ENCODE results near the gene KLHL30.
"Not testable (repeated sequence)": the region's sequence is repeated elsewhere in the genome, so short reads cannot be mapped to it uniquely, and the experiment has no call there.

The KLHL30 gene

DNA sequence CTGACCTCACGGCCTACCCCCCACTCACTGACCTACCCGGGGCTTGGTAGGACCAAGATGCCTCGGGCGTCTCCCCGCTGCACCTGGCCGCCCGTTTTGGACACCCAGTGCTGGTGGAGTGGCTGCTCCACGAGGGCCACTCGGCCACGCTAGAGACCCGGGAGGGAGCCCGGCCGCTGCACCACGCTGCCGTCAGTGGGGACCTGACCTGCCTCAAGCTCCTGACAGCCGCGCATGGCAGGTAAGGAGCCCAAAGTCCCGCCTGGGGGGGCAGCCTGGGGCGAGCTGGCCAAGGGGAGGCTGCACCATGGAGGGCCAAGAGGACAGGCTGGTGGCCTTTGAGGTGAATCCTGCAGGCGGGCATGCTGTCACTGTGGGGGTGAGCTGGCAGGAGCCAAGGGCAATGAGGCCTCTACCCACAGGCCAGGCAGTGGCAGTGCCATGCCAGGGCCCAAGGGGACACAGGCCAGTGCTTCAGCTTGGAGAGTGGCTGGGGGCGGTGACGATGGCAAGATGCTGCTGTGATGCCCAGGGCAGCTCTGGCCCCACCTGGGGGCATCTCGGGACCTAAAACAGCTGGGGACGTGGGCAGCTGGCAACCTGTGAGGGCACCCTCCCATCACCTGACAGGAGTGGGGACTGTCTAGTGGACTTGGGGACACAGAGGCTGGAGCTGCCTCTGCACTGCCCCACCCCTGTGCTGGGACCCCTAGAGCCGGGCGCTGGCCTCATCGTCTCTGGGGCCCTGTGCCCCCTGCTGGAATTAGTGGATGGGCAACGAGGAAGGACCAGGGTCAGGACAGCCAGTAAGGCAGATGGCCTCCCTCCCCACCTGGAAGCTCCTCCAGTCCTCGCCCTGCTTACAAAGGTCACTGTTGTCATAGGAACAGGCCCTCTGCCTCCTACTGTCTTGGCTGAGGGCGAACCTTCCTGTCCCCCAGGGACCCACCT lies 36.3 kb upstream of the KLHL30 start:
- DNase-seq, result no peak

DNA sequence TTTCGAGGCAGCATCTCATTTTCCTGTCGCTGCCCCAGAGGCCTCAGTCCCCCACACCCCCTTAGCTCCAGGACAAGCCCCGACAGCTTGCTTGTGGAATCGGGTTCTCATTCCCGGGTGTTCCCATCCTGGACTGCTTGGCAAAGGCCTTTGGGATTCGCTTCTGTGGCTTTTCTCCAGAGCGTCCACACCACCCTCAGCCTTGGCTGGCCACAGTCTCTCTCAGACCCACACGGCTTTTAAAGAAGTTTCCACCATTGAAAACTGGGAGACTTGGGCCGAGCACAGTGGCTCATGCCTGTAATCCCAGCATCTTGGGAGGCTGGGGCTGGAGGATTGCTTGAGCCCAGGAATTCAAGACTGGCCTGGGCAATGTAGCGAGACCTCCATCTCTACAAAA lies 35.6 kb upstream of the KLHL30 start:
- no peak for DNase-seq

DNA sequence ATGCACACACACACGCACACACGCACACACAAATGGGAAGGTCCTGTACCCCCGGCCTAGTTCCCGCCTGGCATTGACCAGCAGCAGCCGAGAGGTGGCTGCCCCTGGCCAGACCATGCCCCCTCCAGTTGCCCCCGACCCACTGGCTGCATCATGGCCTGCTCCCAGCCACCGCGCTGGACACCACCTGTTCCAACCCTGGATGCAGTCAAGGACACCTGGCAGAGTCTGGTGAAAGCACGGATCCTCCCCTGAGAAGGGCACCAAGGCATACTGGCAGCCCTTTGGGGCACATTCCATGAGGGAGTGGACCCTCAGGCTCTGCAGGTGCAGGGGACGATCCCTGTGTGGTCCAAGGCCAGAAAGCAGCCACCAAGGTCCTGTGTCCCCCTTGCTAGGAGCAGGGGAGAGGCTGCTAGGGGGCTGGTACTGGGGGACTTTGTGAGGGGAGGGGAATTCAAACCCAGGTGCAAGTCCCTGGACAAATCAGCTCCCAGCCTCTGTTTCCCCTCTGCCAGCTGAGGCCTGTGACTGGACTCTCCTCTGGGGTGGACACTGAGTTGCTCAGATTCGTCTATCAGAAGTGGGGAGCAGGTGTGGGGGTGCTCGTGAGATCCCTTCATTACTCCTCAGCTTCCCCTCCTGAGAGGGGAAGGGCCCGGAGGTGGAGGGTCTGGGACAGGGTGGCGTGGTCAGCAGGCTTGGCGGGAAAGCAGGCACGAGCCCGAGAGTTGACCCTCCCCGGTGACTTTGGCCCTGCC lies 34.8 kb upstream of the KLHL30 start:
- DNase-seq, result no peak

DNA sequence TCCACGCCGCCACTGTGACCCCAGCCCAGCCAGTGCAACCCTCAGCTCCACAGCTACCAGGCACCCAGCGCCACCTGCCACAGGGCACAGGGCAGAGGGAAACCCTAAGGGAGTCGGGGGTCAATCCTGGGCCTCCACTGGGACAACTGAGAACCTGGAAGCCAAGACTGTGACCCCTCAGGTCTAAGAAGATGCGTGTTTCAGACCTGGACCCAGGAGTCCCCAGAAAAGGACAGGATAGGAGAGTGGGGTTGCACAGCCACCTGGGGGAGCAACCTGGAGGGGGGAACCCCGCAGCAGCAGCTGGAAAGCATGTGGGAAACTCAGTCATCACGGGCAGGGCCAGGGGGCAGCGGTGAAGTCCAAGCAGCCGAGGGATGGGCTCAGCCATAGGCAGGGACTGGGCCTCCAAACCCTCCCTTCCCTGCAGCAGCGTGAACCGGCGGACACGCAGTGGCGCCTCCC lies 34.2 kb upstream of the KLHL30 start:
- DNase-seq, result no peak

DNA sequence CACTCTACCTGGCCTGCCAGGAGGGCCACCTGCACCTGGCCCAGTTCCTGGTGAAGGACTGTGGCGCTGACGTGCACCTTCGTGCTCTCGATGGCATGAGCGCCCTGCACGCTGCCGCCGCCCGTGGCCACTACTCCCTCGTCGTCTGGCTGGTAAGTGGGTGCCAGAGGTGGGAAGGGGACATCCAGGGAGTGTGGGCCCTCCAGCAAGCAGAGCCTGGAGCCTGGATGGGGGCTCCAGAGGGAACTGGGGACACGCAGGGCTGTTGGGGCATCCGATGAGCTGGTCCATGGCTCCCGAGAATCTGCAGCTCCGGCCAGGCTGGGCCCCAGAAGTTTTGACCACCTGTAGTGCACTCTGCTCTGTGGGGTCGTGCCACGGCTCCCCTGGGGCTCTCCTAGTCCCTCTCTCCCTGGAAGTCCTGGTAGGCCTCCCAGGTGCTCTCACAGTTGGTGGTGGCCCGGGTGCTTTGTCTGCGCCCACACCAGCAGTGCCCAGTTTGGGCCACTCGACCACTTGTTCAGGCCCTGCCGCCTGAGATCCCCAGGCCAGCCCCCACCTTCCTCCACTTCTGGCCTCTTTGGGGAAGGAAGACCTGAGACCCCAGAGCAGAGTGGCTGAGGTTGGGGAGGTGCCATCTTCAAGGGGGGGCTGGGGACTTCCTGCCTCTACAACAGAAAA lies 33.6 kb upstream of the KLHL30 start:
- no peak for DNase-seq

DNA sequence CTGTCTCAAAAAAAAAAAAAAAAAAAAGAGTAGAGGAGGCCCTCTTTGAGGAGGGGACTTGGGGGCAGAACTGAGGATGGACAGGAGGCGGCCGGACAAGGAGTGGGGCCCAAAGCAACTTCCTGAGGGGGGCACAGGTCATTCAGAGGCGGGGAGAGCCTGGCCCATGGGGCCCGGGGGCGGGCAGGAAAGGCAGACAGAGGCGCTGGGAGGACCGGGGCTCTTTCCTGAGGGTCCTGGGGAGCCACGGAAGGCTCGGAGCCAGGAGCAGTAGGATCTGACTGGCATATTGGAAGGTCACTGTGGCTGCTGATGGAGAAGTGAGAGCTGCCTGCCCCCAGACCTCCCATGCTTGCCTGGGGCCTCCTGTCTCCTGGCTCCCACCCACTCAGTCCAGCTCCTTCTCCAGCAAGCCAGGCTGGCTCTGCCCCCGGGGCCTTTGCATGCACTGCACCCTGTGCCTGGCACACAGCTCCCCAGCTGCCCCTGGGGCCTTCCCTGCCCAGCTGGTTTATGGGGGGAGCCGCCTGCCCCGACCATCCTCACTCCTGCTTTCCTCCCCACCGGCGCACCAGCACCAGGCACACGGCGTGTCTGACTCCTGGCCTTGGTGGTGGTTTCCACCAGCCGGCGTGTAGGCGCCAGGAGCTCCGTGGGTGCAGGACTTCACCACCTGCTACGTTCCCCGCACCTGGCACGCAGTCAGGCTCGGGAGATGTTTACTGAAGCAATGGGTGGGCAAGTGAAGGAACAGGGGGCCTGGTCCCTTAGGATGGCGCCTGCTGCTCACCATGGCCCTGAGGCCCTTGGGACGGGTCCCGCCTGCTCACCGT lies 32.7 kb upstream of the KLHL30 start:
- DNase-seq, result no peak

DNA sequence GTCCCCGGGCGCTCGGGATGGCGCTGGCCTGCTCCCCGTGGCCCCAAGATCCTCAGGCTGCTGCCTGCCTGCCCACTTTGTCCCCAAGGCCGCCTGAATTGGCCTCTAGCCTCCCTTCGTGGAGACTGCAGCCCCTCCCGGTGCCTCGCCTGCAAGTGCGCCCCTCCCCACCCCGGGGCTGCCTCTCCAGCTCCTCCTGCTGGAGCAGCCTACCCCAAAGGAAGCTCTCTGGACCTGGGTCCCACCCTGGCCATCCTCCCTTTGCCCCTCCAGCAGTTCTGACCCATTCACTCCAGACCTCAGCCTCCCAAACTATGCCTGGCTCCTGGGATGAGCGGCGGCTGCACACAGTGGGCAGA lies 32.1 kb upstream of the KLHL30 start:
- DNase-seq, result no peak

DNA sequence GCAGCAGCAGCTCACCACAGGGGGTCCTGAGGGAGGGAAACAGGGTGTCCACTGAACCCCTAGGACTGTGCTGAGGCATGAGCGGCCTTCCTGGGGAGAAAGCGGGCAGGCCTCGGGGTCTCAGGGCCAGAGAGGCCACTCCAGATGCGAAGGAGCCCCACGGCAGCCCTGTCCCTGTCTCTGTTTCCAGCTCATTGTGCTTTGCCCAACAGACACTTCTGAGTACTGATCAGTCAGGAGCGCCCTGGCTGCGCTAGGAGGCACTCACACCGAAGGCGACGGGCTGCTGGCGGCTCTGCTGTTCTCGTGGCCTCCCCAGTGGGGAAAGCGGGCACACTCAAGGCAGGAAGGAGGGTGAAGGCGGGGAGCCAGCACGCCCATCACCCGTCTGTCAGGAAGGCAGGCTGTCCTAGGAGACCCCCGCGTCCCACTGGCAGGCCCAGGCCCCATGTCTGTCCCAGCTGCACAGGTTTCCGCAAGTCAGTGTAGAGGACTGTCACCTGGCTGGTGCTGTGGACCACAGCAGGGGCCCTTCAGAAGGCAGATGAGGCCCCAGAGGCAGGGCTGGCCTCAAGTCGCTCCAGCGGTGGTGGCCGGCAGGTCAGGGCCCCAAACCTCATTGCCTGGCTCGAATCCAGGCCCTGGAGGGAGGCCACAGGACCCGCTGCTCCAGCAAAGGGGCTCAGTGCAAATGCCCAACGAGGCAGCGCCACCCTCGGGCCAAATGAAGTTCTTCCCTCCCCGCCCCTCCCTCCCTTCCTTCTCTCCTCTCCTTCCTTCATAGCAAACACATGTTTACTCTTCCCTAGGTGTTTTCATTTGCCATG lies 31.6 kb upstream of the KLHL30 start:
- no peak for DNase-seq

DNA sequence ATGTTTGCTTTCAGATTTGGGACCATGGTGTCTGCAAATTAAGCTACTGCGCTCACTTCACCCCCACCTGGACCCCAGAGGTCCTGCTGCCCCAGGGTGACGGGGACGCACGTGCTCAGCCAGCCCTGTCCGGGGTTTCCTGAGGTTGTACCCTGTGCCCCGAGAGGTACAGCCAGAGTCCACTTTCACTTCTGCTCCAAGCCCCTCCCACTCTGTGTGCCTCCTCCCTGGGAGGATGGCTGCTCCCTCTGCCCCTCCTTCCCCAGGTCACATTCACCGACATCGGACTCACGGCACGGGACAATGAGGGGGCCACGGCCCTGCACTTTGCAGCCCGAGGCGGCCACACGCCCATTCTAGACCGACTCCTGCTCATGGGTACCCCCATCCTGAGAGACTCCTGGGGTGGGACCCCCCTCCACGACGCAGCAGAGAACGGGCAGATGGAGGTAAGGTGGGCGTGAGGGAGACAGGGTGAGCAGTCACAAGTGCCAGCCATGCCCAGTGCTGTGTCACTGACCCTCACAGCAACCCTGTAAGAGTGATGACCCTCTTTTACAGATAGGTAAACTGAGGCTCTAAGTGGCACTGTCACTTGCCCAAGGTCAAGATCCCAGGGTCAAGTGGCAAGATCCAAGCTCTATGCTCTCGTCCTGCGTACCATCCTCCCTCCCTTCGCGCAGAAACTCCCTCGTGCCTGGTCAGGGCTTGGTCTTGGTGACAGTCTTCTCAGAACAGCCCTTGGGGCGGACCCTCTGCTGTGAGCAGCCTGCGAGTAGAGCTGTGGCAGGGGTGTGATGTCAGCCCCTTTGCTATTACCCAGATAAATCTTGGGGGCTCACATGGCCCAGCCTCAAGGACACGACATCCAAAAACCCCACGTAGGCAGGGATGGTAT lies 30.7 kb upstream of the KLHL30 start:
- no peak for DNase-seq

DNA sequence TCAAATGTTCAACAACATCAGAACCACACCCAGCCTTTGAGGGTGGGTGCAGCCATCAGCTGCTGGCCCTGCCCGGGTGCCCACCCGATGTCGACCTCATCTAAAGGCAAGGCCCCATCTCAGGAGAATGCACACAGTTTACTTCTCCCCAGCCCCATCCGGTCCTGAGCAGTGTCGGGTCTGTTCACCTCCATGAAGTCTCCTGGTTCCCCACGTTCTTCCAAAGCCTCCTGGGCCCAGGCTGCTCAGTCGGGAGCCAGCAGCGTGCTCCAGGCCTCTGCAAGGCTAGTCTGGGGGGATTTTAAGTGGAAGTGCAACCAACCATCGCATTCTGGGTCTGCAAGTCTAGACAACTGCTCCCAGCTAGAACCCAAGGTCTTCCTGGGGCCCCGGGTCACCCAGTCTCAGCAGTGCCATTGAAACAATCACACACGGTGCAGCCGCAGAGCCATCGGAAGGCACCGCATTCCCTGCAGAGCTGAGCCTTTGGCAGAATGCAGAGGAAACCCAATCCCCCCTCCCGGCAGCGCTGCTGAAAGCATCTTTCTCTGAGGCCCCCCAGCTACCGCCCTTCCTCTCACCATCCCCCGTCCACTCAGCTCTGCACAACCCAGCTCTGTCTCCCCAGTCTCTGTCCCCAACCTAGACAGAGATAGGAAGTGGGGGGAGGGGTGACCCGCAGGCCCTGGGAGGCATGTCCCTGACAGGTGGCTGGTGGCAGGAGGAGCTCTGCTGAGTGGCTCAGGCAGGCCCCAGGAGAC lies 29.9 kb upstream of the KLHL30 start:
- DNase-seq, result no peak

DNA sequence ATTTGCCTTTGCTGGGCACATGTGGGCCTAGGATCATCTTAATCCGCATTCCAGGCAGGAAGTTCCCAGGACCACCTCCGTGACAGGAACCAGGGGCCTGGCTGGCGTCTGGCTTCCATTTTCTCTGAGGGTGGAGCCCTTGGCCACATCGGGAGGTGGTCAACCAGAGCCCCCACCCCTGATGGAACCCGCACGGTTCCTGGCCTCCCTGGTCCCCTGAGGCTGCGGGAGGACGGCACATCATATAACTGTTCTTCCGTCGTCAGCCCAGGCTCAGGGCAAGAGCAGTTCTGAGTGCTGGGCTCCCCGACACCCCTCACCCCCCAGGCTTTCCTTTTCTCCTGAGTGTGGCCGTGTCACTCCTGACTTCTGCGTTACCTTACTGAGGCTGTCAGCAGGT lies 24.9 kb upstream of the KLHL30 start:
- DNase-seq, result no peak

DNA sequence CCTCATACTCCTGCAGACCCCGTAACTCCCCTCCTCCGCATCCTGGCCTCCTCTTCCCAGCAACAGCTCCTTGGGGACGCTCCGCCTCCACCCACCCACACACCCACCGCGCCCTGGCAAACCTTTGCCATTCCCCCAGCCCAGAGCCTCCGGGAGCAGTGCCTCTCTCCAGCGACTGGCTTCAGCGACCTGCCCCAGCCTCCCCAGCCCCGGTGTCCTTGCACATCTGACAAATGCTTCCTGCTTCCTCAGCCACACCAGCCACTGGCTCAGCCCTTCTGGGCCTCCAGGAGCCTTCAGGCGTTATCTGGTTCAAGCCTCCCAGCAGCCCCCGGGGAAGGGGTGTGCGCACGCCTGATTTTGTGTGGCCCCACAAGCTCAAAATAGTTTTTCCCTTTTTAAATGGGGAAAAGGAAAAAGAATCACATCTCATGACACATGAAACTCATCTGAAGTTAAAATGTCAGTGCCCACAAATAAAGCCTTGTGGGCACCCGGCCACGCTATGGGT lies 24.1 kb upstream of the KLHL30 start:
- no peak for DNase-seq

DNA sequence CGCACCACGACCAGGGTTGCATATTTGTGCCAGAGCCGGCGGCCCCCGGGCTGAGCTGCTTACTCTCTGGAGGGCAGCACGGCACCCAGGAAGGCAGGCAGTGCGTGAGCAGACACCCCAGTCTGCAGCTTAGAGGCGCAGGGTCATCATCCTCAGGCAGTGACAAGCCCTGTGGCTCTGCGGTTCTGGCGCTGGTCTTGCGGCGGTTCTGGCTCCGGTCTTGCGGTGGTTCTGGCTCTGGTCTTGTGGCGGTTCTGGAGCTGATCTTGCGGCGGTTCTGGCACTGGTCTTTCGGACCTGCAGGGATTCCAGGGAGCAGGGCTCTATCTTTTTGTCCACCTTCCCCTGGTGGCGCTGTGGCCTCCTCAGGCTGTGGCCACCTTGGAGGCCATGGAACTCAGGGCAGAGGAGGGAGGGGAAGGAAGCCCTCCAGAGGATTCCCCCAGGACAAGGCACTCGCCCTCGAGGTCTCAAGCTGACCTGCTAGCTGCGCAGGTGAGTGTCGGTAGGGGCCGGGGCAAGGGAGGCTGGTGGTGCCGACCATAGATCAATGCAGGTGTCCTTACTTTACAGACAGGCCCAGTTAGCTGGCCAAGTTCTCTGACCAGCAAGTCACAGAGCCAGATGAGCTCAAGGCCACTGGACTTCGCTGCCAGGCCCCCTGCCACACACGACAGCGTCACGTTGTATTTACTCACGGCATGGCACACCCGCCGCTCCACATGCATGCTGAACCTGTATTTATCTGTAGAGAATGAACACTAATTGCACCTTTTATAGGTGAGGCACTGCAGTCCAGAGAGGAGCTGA lies 23.4 kb upstream of the KLHL30 start:
- DNase-seq, result no peak

DNA sequence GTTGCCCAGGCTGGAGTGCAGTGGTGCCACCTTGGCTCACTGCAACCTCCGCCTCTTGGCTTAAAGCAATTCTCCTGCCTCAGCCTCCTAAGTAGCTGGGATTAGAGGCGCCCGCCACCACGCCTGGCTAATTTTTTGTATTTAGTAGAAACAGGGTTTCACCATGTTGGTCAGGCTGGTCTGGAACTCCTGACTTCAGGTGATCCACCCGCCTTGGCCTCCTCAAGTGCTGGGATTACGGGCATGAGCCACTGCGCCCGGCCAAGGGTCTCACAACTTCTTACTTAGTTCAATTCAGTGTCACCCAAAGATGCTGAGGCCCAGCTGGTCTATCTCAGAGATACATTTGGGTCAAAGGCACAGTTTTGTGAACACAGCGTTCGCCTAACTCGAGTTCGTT lies 22.8 kb upstream of the KLHL30 start:
- not testable (repeated sequence) for DNase-seq

DNA sequence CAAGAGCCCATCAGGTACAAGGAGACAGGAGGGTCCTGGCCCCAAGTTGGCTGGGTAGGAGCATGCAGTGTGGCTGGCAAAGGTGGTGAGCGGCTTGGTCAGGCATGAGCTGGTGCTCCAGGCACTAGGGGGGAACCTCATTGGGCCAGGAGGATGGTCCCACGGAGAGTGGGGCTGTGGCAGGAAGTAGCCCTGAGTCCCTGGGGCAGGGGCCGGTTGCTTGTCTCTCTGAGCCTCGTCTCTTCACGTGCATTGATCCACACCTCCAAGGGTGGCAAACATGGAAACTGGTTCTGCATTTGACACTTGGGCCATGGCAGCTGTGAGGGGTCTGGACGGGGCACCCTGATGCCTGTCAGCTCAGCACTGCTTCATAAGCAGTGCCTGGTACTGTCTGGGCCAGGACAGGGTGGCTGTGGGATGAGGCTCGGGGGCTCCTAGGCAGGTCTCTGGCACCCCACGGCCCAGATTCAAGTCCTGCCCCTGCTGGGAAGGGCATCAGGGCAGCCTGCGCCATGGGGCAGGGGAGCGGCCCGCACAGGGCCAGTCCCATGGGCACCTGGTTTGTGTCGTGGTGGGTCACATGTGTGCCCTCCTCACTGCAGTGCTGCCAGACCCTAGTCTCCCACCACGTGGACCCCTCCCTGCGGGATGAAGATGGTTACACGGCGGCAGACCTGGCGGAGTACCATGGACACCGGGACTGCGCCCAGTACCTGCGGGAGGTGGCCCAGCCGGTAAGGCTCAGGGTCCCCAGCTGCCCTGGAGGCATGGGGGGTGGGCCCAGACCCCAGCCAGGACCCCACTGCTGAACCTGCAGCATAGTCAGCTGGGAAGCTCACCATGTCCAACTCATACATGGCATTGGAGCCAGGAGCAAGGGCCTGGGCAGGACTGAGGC lies 21.9 kb upstream of the KLHL30 start:
- no peak for DNase-seq

DNA sequence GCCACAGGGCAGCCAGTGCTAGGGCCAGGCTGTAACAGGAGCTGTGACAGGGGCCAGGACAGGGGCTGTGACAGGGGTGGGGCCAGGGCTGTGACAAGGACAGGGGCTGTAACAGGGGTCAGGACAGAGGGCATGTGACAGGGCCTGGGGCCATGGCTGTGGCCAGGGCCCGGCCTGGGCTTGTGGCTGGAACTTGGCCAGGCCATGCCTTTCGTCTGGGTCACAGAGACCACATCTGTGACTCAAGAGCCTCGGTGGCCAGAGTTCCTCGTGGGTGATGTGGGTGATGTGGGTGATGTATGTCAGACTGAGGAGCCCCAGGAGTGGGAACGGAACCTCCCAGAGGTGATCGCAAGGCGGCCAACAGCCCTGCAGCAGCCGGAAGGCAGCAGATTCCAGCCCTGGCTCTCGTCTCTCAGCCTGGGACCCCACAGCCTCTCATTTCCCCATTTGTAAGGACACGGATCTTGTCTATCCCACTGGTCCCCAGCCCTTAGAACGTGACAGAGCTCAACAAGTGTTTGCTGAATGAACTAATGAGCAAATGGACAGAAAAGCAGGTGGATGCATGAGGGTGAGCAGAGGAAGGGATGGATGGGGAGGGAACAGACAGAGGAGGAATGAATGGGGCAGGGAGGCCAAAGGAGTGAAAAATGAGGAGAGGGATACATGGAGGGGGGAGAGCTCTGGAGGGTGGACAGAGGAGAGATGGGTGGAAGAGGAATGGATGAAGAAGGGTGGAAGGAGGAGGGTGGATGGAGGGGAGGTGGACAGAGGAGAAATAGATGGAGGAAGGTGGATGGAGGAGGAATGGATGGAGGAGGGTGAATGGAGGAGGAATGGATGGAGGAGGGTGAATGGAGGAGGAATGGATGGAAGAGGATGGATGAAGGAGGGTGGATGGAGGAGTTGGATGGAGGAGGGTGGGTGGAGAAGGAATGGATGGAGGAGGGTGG lies 21.0 kb upstream of the KLHL30 start:
- no peak for DNase-seq
